D341Med (cell line): Measurements from ENCODE around the gene SYT13.

Source experiments
- DNase-seq: peaks from one replicate; pipeline ENCODE4 v3.0.0; 2012; ENCODE audit warnings: low spot score

SYT13 gene, protein sequence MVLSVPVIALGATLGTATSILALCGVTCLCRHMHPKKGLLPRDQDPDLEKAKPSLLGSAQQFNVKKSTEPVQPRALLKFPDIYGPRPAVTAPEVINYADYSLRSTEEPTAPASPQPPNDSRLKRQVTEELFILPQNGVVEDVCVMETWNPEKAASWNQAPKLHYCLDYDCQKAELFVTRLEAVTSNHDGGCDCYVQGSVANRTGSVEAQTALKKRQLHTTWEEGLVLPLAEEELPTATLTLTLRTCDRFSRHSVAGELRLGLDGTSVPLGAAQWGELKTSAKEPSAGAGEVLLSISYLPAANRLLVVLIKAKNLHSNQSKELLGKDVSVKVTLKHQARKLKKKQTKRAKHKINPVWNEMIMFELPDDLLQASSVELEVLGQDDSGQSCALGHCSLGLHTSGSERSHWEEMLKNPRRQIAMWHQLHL

DNA sequence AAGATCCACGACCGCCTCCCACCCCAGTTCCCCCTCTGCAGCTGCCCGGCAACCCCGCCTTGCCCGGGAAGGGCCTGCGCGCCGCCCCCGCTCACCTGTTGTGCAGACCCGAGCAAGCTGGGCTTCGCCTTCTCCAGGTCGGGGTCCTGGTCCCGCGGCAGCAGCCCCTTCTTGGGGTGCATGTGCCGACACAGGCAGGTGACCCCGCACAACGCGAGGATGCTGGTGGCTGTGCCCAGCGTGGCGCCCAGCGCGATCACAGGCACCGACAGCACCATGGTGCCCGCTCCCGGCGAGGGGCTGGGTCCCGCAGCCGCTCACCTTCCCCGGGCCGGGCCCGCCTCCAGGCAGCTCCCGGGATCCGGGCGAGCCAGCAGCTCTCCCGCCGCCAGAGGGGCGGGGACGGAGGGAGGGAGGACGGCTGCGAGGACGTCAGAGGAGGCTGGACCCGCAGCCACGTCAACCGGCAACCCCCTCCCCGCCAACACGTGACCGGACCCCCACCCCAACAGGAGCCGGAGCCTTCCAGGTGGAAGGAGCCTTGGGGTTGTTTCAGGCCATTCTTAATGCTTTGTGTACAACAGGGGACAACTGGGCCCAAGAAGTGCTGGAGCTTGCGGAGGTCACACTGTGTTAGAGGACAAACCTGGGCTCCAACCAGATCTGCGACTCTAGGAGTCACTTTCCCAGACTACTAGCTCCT lies at the start of gene SYT13:
TSS of gene SYT13 (minus strand) at position 412 of the 703 bp plus-strand sequence. CDS start at position 278, 134 bp downstream.
- DNase-seq = peak; percentile 61

DNA sequence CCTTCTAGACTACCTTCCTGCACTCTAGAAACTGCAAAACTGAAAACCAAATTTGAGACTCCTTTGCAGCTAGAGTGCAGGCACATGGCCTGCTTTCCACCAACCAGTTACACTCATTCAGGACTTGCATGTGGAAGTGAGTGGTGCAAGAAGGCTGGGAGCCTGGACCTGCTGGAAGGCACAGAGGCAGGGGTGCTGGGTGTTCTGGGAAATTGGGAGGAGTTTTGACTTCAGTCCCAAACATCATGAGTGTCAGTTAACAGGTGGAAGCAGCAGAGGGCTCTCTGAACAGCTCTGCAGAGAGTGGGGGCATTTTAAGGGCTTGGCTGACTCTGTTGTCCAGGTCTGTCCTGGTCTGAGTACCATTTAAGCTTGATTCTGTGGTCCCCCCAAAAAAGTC lies 49.3 kb upstream of the SYT13 start:
- no peak for DNase-seq

DNA sequence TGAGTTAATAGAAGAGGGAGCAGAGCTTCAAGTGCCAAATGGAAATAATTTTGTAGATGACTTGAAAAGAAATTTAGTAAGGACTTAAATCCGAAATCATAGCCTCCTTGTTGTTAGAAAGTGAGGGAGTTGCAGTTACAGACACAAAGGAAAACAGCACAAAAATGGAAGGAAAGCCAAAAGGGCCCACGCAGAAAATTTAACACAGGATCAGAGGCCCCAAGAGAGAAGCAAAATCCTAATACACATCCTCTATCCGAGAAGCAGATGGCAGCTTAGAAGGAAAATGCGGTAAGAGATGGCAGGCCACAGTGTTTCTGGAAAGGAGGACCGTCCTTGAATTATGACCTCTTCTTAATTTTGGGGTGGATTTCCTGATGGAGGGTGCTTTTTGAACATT lies 48.7 kb upstream of the SYT13 start:
- no peak for DNase-seq

DNA sequence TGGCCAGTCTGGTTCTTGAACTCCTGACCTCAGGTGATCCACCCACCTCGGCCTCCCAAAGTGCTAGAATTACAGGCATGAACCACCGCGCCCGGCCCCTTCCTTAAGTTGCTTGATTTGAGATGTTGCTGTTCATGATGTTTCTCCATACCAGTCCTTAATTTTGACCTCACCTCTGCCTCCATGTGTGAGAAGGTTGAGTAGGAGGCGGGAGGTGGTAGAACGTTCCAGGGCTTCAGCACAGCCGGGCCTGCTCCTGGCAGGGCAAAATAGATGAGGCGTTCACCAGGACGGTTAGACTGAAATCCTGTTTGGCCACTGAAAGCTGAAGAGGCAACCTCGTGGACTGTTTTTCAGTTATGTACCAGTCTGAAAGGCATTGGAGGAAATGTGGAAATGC lies 48.3 kb upstream of the SYT13 start:
- no peak for DNase-seq

DNA sequence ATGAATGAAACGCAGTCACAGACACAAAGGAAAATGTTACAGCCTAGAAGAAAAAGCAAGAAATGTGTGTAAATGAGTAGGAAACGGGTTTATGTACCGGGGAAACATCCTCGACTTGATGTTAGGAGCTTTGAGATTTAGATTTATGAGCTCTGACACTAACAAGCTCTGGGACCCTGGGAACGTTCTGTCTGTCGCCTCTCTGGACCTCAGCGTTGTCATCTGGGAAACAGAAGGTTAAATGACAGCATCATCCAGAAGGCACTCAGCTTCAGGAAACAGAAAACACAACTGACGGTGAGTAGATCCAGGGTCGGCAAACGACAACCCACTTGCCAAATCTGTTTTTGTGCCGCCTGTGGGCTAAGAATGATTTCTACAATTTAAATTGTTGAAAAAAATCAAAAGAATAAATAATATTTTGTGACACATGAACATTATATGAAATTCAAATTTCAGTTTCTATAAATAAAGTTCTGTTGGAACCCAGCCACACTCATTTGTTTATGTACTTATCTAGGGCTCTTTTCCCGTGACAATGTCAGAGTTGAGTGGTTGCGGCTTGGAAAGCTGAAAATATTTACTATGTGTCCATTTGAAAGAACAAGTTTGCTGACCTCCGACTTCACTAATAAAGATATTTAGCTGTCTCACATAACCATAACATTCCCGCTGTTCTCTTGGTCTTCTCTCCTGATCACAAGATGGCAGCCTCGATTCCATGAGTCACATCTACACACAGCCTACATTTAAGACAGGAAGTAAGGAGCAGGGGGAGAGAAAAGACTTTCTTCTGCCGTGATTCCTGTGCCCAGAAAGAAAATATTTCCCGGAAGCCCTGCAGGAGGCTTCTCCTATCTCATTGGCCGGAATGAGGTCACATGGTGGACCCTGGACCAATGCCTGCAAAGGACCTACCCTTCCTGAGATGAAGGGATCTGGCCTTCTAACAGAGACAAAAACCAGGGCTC lies 47.1 kb upstream of the SYT13 start:
- DNase-seq = no peak

DNA sequence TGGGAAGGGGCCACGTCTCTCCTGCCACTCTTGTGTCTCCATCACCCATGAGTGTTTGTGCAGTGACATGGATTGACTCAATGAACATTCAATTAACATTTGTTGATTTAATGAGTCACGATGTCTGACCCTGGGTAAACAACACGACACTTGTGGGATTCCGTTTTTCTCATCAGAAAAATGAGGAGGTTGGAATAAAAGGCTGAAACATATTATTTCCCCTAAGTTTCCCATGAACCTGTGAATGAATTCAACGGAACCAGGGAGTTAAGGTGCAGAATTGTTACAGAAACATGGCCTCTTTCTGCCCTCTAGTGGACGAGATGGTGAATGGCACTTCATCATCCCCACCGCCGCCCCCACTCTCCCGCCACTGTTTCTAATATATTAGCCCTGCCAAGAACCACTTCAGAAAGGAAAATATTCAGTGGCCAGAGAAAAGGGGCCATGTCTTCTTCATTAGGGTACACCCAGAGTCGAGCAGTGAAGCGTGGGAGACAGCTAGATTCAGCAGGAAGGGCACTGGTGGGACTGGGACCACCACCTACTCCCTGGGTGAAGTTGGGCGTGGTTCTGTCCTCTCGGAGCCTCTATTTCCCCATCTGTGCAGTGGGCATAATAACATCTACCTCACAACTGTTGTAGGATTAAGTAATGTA lies 46.3 kb upstream of the SYT13 start:
- DNase-seq = peak; percentile 80

DNA sequence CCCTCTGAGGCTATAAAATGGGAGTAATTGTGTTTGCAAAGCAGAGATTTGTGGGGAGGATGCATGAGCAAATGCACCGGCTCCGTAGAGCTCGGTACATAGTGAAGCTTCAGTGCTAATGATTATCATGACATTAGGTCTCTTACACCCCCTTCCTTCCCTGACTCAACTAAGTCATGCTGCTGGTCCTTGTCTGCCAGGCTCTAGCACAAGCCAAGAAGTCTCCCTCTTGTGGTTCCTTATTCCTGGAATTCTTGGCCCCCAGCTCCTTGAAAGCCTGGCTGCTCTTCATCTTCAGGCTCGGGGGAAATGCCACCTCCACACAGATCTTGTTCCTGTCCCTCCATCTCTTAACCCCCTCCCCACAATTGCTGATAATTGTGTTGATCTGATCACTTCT lies 45.7 kb upstream of the SYT13 start:
- no peak for DNase-seq

DNA sequence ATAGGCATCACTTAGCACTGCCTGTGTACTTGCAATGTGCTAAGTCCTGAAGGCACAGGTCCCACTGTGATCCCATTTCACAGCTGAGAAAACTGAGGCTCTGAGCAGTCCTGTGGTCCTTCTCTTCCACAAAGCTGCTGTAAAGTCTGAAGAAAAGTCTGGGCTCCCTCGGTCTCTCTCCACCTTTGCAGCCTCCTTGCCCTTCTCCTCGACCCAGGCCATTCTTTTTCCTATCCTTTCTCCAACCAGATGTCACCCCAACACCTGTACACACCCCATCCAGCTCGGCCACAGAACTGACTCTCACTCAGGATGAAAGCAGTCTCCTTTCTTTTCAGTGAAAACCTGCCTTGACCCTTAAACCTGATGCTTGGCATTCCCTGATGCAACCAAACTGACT lies 42.6 kb upstream of the SYT13 start:
- no peak for DNase-seq

DNA sequence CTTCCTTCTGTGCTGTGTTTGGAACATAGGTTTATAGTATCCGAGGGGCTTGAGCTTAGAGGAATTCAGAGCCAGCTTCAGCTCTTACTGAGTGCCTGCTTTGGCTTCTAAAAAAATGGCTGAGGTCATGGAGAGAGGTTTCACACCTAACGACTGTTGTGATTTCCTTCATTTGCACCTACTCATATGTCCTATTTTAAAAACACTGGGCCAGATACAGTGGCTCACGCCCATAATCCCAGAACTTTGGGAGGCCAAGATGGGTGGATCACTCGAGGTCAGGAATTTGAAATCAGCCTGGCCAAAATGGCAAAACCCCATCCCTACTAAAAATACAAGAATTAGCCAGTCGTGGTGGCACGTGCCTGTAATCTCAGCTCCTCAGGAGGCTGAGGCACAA lies 38.3 kb upstream of the SYT13 start:
- DNase-seq = no peak

DNA sequence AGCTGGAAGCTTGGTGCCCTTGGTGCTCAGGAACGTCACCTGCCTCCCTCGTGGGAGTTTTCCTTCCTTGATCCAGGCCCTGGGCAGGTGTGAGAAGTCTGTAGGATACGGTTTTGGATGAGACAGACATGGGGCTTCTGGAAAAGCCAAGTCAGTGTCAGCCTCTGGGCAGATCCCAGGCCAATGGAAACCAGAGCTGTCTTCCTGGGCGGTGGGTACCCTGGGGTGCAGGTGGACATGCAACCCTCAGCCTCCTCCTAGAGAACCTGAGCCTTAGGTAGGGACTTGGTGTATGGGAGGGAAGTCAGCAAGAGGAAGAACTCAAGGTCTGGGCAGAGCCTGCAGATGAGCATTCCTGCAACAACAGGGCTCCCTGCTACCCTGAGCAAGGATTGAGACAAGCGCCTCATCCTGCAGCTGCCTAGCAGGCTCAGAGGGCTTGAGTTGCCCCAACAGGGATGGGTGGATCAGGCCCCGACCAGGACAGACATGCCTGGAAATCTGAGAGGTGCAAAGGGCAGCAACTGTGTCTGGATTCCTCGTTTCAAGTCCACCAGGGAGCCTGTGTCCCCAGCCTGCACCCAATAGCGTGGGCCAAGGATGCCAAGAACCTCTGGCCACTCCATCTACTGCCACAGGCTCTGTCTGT lies 37.6 kb upstream of the SYT13 start:
- DNase-seq = no peak

DNA sequence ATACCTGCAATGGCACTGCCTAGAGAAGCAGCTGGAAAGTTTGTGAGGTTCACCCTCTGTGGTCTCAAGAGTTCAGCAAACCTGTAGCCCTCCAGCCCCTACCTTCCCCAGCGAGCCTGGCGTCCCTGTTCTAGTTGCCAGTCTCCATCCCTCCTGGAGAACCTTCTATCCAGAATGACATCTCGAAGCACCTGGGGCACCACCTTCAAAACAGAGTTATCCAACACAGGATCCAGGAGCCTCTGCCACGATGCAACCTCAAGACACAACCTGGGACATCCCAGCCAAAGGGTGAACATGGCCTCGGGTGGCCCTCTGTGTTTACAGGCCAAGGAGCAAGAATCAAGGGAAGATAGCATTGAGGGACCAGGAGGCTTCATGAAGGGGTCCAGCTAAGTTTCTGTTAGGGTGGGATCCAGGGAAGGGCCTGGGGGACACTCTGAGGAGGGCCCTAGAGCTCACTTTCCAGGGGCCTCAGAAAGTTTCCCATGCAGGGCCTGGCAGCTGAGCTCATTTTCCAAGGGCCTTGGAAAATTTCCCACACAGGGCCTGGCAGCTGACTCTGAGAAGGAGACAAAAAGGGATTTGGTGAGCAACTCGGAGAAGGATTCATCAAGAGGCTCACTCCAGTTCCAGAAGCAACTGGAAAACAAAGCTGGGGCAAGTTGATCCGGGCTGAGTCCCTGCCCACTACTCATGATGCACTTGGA lies 36.9 kb upstream of the SYT13 start:
- no peak for DNase-seq

DNA sequence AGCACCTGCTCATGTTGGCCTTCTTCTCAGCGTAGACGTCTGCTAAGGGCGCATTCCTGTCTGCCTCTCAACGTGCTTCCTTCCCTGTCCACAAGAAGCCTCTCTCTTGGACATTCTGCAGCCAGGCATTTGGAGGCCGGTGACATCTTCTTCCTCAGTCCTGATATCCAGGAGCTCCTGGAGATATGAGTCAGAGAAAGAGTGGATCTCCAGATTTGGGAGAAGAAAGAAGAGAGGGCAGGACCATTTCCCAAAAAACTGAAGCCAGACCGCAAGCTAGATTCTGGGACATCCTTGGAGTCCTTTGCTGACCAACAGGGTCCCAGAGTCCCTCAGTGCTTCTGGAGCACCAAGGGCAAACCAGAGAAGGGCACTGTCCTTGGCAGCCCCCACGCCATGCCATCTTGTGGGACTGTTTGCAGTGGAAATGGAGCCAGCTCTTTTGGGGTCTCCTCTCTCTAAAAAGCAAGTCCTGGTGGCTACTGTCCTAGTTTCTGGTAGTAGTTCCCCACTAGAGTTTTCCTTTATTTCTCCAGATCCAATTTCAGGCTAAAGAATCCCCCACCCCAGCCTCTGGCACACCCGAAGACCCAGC lies 36.1 kb upstream of the SYT13 start:
- DNase-seq = no peak

DNA sequence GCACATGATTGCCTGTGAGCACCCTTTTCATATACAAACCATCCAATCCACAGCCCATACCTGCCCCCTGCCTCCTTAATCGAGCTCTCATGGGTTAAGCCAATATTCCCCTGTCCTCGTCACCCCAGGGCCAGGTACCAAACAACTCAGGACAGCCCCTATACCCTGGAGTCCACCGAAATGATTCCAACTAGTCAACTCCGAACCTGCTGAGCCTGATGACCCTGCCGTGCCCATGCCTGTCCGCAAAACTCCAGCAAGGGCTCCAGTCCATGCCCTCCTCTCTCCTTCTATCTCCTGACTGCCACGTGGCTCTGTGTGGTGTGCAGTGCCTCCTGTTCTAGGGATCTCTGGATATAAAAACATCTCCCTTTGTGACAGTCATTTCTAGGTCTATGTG lies 35.5 kb upstream of the SYT13 start:
- no peak for DNase-seq

DNA sequence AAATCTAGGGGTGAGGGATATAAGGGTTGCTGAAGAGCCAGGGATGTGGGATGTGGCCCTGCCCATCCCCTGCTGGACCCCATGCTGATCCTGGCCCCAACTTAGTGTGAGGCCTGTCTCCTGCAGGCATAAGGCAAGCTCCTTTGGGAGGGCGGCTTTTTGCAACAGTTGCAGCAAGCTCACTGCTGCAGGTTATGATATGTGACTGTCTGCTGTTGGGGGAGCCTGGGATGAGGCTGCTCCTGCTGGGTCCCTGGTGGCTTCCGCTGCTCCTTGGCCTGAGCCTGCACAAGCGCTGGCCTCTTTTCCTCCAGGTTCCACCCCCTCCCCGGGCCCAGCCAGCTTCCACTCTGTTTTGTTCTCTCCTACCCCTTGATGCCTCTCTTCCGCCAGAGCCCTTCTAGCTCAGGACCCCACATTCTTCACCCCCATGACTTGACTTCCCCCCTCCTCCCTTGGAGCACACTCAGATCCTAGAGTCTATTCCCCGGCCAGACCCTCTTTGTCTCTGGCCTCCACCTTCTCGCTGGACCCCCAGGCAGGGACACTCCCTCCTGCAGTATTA lies 35.0 kb upstream of the SYT13 start:
- DNase-seq = no peak

DNA sequence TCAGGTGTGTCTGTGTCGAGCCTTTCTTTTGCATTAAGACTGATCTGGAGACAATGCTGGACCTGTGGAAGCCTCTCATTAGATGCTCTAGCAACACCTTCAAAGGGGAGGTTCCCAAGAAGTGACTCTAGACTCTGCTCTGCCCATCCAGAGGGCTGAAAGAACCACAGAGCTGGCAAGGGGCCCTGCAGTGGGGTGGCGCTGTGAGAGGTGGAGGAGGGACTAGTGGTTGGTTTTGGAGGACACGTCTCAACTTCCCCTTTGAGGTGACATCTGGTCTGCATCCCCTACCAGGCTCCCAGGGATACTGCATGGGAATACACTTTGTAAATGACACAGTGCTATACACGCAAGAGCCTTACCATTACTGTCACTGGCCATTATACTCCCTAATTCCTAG lies 34.2 kb upstream of the SYT13 start:
- no peak for DNase-seq

DNA sequence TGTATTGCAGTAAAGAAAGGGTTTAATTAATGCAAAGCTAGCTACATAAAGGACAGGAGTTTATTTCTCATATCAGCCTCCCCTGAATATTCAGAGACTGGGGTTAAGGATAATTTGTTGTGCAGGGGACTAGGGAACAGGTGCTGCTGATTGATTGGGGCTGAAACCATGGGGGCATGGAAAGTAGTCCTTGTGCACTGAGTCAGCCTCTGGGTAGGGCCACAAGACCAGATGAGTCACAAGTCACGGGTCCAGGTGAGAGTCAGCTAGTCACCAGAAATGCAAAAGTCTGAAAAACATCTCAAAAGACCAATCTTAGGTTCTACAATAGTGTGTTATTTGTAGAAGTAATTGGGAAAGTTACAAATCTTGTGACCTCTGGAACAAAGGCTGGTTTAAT lies 32.9 kb upstream of the SYT13 start:
- DNase-seq = no peak

DNA sequence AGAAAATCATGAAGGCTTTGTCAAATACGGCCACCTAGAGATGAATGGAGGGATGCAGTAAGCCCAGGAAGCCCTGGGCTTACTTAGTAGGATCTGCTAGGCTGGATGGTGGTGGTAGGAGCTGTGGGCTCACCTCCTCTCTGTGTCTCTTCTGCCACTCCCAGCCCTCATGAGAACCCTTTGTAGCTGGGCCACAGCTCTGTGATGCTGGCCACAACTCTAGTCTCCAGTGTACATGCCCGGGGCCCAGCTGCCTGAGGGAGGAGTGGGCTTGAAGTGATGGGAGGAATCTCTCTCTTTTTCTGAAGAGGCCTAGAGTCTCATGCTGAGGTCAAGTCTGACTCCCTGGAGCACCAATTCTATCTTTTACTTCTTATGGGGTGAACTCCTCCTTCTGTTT lies 32.4 kb upstream of the SYT13 start:
- DNase-seq = no peak

DNA sequence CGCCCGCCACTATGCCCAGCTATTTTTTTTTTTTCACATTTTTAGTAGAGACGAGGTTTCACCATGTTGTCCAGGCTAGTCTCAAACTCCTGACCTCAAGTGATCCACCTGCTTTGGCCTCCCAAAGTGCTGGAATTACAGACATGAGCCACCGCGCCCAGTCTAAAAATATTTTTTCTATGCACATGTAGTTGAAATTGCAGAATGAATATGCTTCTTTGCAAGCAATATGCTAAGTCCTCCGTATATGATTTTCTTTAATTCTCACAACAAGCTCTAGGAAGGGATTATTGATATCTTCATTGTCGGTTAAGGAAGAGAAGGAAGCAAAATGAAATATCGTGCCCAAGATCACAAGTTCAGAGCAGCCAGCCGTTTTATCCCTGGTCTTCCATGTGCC lies 30.1 kb upstream of the SYT13 start:
- DNase-seq = no peak

DNA sequence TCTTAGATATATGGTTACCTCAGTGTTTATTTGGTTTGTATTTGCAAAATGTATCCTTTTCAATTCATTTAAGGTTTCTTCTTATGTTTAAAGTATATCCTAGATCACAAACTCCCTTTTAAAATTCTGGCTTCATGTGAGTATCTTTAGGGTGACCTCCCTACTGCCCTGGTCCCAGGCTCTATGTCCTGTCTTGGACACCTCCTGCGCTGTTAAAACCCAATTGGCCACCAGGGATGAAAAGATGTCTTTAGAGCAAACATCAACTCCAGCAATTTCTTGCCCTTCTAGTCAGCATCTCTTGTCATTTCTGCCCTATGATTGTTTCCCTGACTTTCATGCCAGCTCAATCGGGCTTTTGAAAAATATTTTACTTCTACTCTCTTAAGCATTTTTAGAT lies 28.8 kb upstream of the SYT13 start:
- DNase-seq = no peak
